Measurements from ENCODE around the gene PSME2. TPM values are rescaled to one million over a fixed set of nuclear protein-coding genes. Genes with fewer than 3 reads are reported as not detected.

PSME2 gene
- total RNA-seq, 1 experiment from 2014 or later: 142 TPM

DNA sequence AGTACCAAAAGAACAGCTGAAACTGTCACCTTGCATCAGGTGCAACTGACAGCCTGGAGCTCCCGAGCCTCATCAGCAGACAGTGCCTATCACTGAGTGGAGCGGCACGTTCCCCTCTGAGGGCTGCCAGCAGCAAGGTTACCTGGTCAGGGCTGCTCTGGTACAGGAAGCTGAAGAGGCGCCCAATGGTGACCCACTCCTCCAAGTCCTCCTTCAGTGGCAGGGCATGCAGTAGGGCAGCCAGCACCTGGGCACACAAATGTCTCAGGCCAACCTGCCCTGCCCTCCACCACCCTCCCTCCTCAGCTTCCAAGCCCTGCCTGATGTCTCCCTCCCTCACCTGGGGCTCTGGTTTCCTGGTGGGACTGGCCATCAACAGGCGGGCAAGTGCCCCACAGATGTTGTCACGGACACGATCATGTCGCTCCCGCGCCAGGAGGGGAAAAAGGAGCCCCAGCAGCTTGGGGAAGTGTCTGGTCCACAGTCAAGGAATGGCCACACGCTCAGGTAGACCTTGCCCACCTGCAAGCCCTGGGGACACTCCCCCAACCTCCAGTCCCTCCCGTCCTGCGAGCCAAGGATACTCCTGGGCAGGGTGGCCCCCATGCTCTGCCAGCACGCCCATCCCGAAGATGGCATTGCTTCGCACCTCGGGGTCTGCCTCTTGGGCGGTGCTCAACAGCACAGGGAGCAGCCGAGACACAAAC is 35.1 kb upstream of the PSME2 start:
- Histone ChIP-seq H3K36me3 (ENCODE audit: control insufficient read depth, insufficient read depth, low read length) (peaks cover 3% of the 10 kb centered on the region), H3K9me3 (no peaks in the 10 kb centered on the region), H3K27me3 (replicated peaks; ENCODE audit: control insufficient read depth, insufficient read depth, low read length) (no peaks in the 10 kb centered on the region), H3K4me1 (no peaks in the 10 kb centered on the region), H3K4me3 (ENCODE audit: low read depth, low read length) (no peak overlapping the region)
- intact Hi-C loops (cut with micrococcal nuclease; ENCODE audit: unreplicated experiment): no loop called here
- DNase-seq: no peak
- Mint-ChIP-seq H3K27me3 (ENCODE audit: insufficient read depth, unreplicated experiment) (no peaks in the 10 kb centered on the region), H3K4me3 (ENCODE audit: unreplicated experiment) (no peak overlapping the region), H3K9me3 (ENCODE audit: unreplicated experiment) (no peaks in the 10 kb centered on the region), H3K4me1 (ENCODE audit: low read depth, unreplicated experiment) (no peaks in the 10 kb centered on the region), H3K27ac (ENCODE audit: unreplicated experiment) (no peak overlapping the region), H3K36me3 (ENCODE audit: insufficient read depth, unreplicated experiment) (peaks cover 58% of the 10 kb centered on the region)
- BruUV-seq (replicated peaks): no TSS peak
- CTCF ChIA-PET: no interaction called here
- TF ChIP-seq, protein P1, sequence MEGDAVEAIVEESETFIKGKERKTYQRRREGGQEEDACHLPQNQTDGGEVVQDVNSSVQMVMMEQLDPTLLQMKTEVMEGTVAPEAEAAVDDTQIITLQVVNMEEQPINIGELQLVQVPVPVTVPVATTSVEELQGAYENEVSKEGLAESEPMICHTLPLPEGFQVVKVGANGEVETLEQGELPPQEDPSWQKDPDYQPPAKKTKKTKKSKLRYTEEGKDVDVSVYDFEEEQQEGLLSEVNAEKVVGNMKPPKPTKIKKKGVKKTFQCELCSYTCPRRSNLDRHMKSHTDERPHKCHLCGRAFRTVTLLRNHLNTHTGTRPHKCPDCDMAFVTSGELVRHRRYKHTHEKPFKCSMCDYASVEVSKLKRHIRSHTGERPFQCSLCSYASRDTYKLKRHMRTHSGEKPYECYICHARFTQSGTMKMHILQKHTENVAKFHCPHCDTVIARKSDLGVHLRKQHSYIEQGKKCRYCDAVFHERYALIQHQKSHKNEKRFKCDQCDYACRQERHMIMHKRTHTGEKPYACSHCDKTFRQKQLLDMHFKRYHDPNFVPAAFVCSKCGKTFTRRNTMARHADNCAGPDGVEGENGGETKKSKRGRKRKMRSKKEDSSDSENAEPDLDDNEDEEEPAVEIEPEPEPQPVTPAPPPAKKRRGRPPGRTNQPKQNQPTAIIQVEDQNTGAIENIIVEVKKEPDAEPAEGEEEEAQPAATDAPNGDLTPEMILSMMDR (IDR thresholded peaks at IDR 0.05; ENCODE audit: insufficient read depth in 1 of 2, low read depth in 1 of 2, low read length in 1 of 2, severe bottlenecking in 1 of 2, unreplicated experiment in 1 of 2): no peak
- POLR2A ChIA-PET: no interaction called here

GRCh38 chr14:24179961-24180796 is 33.8 kb upstream of the PSME2 start:
- no peak overlapping the region for H3K4me3 Mint-ChIP-seq (ENCODE audit: unreplicated experiment)
- Histone ChIP-seq H3K36me3 (ENCODE audit: control insufficient read depth, insufficient read depth, low read length) (no peaks in the 10 kb centered on the region; the same call in none of the 2 replicates), H3K9me3 (no peaks in the 10 kb centered on the region), H3K4me1 (no peaks in the 10 kb centered on the region), H3K4me3 (ENCODE audit: low read depth, low read length) (no peak overlapping the region), H3K27me3 (replicated peaks; ENCODE audit: control insufficient read depth, insufficient read depth, low read length) (no peaks in the 10 kb centered on the region)
- ChIA-PET CTCF (no interaction called here), POLR2A (interaction anchor here (0.5 kb wide), 1 partner anchor 44 kb away, joined by 4 read pairs; the partner anchor contains the start of gene PSME1)
- DNase-seq: no peak
- H3K9me3 Mint-ChIP-seq (ENCODE audit: unreplicated experiment): no peaks in the 10 kb centered on the region
- H3K27ac Mint-ChIP-seq (ENCODE audit: unreplicated experiment): no peak overlapping the region
- TF ChIP-seq, protein P1 (IDR thresholded peaks at IDR 0.05; ENCODE audit: insufficient read depth in 1 of 2, low read depth in 1 of 2, low read length in 1 of 2, severe bottlenecking in 1 of 2, unreplicated experiment in 1 of 2): no peak
- no peaks in the 10 kb centered on the region for H3K27me3 Mint-ChIP-seq (ENCODE audit: insufficient read depth, unreplicated experiment)
- peaks cover 44% of the 10 kb centered on the region for H3K36me3 Mint-ChIP-seq (ENCODE audit: insufficient read depth, unreplicated experiment)
- no TSS peak for BruUV-seq (replicated peaks)
- intact Hi-C loops (cut with micrococcal nuclease; ENCODE audit: unreplicated experiment): no loop called here
- H3K4me1 Mint-ChIP-seq (ENCODE audit: low read depth, unreplicated experiment): no peaks in the 10 kb centered on the region

GRCh38 chr14:24179294-24179960 is 33.0 kb upstream of the PSME2 start:
- Mint-ChIP-seq H3K27me3 (ENCODE audit: insufficient read depth, unreplicated experiment) (no peaks in the 10 kb centered on the region), H3K4me3 (ENCODE audit: unreplicated experiment) (no peak overlapping the region), H3K4me1 (ENCODE audit: low read depth, unreplicated experiment) (no peaks in the 10 kb centered on the region), H3K9me3 (ENCODE audit: unreplicated experiment) (no peaks in the 10 kb centered on the region), H3K27ac (ENCODE audit: unreplicated experiment) (no peak overlapping the region), H3K36me3 (ENCODE audit: insufficient read depth, unreplicated experiment) (peaks cover 38% of the 10 kb centered on the region)
- intact Hi-C loops (cut with micrococcal nuclease; ENCODE audit: unreplicated experiment): no loop called here
- Histone ChIP-seq H3K4me3 (ENCODE audit: low read depth, low read length) (no peak overlapping the region), H3K9me3 (no peaks in the 10 kb centered on the region), H3K36me3 (ENCODE audit: control insufficient read depth, insufficient read depth, low read length) (no peaks in the 10 kb centered on the region; the same call in none of the 2 replicates), H3K4me1 (no peaks in the 10 kb centered on the region), H3K27me3 (replicated peaks; ENCODE audit: control insufficient read depth, insufficient read depth, low read length) (no peaks in the 10 kb centered on the region)
- POLR2A ChIA-PET: interaction anchor here (1.0 kb wide), 1 partner anchor 62 kb away, joined by 4 read pairs; no protein-coding TSS in a partner anchor
- CTCF ChIA-PET: no interaction called here
- no TSS peak for BruUV-seq (replicated peaks)
- DNase-seq: no peak
- TF ChIP-seq, protein P1 (IDR thresholded peaks at IDR 0.05; ENCODE audit: insufficient read depth in 1 of 2, low read depth in 1 of 2, low read length in 1 of 2, severe bottlenecking in 1 of 2, unreplicated experiment in 1 of 2): no peak
